Naive thymus-derived CD8-positive, alpha-beta T cell (primary cell): ENCODE measurements around the gene ZBTB39. TPM values are rescaled to one million over a fixed set of nuclear protein-coding genes. Genes with fewer than 3 reads are reported as not detected.

Source experiments
- ATAC-seq, 2 donors: fragments of 150-1000 bp; cut with Tn5 transposase in 1 of 2; sonication (Bioruptor Pico), chemical (Tn5 transposase) in 1 of 2; 1 replicate in 1 of 2; 2 replicates in 1 of 2; pipeline ENCODE4 v1.10.0; 2021; ENCODE audit warnings: mild to moderate bottlenecking in 2 of 2, moderate library complexity in 2 of 2
- POLR2A ChIA-PET: fragments of 350-600 bp; sonication (Branson Sonifier 250); formaldehyde crosslinking; loops from one replicate; lab custom pipeline; 2021; ENCODE audit warnings: antibody characterized with exemption; lab: Charles Lee
- DNase-seq, 10 donors: peaks; one replicate each; pipeline versions ENCODE4 v3.0.0 to v3.0.0-alpha.2; 2020 to 2022
- H3K27ac Mint-ChIP-seq, 10 donors: one replicate each; pipeline ENCODE4 v1.8.0; 2020 to 2022; ENCODE audit warnings: mild to moderate bottlenecking in 10 of 10, mixed read lengths in 10 of 10, moderate library complexity in 4 of 10, inconsistent platforms in 1 of 10
- H3K27me3 Mint-ChIP-seq, 5 donors: one replicate each; pipeline ENCODE4 v1.8.0; 2021 to 2022; ENCODE audit warnings: mixed read lengths in 5 of 5
- H3K36me3 Mint-ChIP-seq, 3 donors: one replicate each; pipeline ENCODE4 v1.8.0; 2020 to 2022; ENCODE audit warnings: mixed read lengths in 3 of 3, mild to moderate bottlenecking in 2 of 3, inconsistent platforms in 1 of 3
- H3K4me1 Mint-ChIP-seq, 4 donors: one replicate each; pipeline ENCODE4 v1.8.0; 2021 to 2022; ENCODE audit warnings: mixed read lengths in 4 of 4
- H3K4me3 Mint-ChIP-seq, 10 donors: one replicate each; pipeline ENCODE4 v1.8.0; 2020 to 2022; ENCODE audit warnings: mild to moderate bottlenecking in 10 of 10, mixed read lengths in 10 of 10, moderate library complexity in 6 of 10, inconsistent platforms in 1 of 10
- H3K9me3 Mint-ChIP-seq, 9 donors: one replicate each; pipeline ENCODE4 v1.8.0; 2020 to 2022; ENCODE audit warnings: mixed read lengths in 9 of 9, mild to moderate bottlenecking in 3 of 9, inconsistent platforms in 1 of 9, moderate library complexity in 1 of 9
- polyA plus RNA-seq, 3 donors: library from polyadenylated mRNA; unstranded; fragments of 300-500 nt; fragmentation: Illumina TruSeq; gene quantifications; one replicate each; pipeline ENCODE4 v1.2.3, GENCODE V29; 2021
- total RNA-seq, 8 experiments: library from RNA in 2 of 8; stranded (reverse) in 2 of 8; gene quantifications; one replicate each; pipeline ENCODE4 v1.2.3 and lab custom pipeline; 2021 to 2026

The ZBTB39 gene
- total and polyA plus RNA-seq, 5 experiments from 2014 or later: 1.7 to 11.2 (median 2.8) TPM

DNA sequence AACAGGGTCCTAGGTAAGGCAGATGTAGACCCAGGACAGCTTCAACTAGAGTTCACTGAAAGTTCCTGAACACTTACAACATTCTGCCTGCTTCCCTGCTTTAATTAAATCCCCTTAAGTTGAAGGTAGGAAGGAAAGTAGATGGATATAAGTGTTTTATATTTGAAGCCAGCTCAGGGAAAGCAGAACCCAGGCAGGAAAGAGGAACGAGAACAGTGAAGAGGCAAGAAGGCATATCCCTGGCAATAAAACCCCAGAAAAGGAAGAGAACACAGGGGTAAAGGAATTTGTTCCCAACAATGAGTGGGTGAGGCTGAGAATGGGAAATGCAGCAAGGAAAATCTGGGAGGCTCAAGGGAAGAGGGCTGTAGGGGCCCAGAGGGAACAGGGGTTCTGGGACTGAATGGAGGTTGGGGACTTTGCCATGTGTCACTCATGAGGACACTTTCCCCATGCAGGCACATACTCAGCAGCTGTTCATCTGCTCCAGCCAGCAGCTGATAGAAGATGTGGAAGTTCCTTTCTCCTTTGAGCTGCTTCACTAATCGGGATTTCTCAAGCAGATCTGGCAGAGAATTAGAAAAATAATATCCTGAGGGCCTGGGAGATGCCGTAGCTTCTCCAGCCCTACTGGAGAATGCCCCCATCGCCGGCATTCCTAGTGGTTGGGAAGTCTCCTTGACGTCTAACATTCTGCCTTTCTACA lies 39.9 kb upstream of the ZBTB39 start:
- peak overlapping the region in 7 of 10 donors; percentile 4 to 89 (median 45) for H3K27ac Mint-ChIP-seq
- H3K9me3 Mint-ChIP-seq: no peaks in the 10 kb centered on the region
- no peaks in the 10 kb centered on the region for H3K36me3 Mint-ChIP-seq
- peaks cover 0 to 3% (median 2%) of the 10 kb centered on the region in 5 donors for H3K27me3 Mint-ChIP-seq
- H3K4me3 Mint-ChIP-seq: peak overlapping the region in 8 of 10 donors; percentile 20 to 68 (median 60)
- POLR2A ChIA-PET: interaction anchor here (1.1 to 2.4 kb wide), 2 partner anchors 9 to 66 kb away, joined by 3 to 10 read pairs; partner anchors contain the start of gene STAT6
- no peak for DNase-seq
- ATAC-seq: no peak
- peaks cover 22 to 31% (median 28%) of the 10 kb centered on the region in 4 donors for H3K4me1 Mint-ChIP-seq

DNA sequence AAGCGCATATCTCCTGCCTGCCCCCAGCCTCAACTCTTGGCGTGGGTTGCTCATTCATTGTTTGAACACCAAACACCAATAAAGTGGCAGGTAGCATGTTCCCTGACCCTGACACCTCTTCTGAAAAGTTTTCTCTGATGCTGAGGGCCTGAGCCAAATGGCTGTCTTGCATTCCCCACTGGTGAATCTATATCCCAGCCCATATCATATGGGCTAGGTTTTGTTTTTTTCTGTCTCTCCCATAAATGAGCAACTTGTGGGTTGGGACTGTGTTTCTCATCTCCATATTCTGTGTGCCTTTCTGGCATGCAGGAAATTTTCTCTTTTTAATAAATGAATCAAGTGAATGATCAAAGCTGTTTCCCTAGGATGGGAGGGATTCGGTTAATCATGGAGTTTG lies 38.5 kb upstream of the ZBTB39 start:
- no peak for DNase-seq
- Mint-ChIP-seq H3K4me3 (no peak overlapping the region), H3K27ac (no peak overlapping the region), H3K36me3 (no peaks in the 10 kb centered on the region), H3K4me1 (peaks cover 22 to 31% (median 29%) of the 10 kb centered on the region in 4 donors), H3K27me3 (peaks cover 0 to 3% (median 2%) of the 10 kb centered on the region in 5 donors), H3K9me3 (no peaks in the 10 kb centered on the region)
- POLR2A ChIA-PET: no interaction called here
- ATAC-seq: no peak

DNA sequence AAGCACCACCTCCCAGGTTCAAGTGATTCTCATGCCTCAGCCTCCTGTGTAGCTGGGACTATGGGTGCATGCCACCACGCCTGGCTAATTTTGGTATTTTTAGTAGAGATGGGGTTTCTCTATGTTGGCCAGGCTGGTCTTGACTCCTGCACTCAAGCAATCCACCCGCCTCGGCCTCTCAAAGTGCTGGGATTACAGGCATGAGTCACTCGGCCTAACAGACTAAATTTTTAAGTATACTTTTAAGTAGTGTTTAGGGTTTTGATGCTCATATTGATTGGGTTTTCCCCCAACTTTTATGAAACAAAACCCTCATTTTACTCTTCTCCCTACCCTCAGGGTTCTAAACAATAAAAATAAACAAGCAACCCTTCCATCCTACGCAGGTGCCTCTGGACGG lies 38.1 kb upstream of the ZBTB39 start:
- ATAC-seq: no peak
- Mint-ChIP-seq H3K27me3 (peaks cover 0 to 3% (median 1%) of the 10 kb centered on the region in 5 donors), H3K27ac (no peak overlapping the region), H3K4me1 (peaks cover 22 to 31% (median 29%) of the 10 kb centered on the region in 4 donors), H3K36me3 (no peaks in the 10 kb centered on the region), H3K4me3 (no peak overlapping the region), H3K9me3 (no peaks in the 10 kb centered on the region)
- POLR2A ChIA-PET: no interaction called here
- no peak for DNase-seq

DNA sequence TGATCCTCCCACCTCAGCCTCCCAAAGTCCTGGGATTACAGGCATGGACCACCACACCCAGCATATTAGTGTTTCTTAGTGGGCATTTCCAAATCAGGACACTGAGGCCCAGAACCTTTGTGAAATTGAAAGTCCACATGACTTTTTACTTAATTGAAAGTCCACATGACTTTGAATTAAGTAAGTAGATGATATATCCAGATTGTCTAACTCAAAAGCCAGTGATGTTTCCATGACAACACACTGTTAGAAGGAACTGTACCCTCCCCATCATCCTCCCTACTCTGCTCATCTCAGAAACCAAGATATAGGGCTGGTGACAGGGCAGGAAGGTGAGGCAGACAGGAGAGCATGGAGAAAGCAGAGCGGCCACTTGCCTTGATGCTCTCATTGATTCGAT lies 36.3 kb upstream of the ZBTB39 start:
- Mint-ChIP-seq H3K4me3 (no peak overlapping the region), H3K4me1 (peaks cover 19 to 27% (median 21%) of the 10 kb centered on the region in 4 donors), H3K27ac (no peak overlapping the region), H3K9me3 (no peaks in the 10 kb centered on the region), H3K27me3 (peaks cover 0 to 3% (median 1%) of the 10 kb centered on the region in 5 donors), H3K36me3 (no peaks in the 10 kb centered on the region)
- POLR2A ChIA-PET: no interaction called here
- DNase-seq (no peak), ATAC-seq (no peak)

DNA sequence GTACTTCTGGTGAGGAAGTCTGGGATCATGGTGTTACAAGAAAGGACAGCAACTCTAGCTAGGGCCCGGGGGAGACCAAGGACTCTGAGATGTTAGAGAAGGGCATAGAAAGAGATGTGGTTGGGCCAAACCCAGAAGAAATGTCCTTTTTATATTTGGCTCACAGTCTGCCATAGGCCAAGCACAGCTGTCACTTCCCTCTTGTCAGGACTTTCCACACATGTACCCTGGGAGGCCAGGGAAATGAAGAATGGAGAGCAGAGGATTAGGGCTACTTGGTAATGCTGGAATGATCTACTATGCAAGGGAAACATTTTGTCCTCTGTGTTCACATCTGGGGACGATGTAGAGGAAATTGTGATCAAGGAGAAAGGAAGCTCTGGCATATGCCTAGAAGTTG lies 34.4 kb upstream of the ZBTB39 start:
- Mint-ChIP-seq H3K27me3 (peaks cover 0 to 3% (median 0%) of the 10 kb centered on the region in 5 donors), H3K9me3 (no peaks in the 10 kb centered on the region), H3K27ac (peak overlapping the region in 1 of 10 donors; percentile 58), H3K4me1 (peaks cover 2 to 7% (median 2%) of the 10 kb centered on the region in 4 donors), H3K4me3 (no peak overlapping the region), H3K36me3 (no peaks in the 10 kb centered on the region)
- ATAC-seq (no peak), DNase-seq (no peak)
- POLR2A ChIA-PET: interaction anchor here (0.6 to 1.8 kb wide), 2 partner anchors 13 to 892 kb away, joined by 5 read pairs; no protein-coding TSS in a partner anchor

DNA sequence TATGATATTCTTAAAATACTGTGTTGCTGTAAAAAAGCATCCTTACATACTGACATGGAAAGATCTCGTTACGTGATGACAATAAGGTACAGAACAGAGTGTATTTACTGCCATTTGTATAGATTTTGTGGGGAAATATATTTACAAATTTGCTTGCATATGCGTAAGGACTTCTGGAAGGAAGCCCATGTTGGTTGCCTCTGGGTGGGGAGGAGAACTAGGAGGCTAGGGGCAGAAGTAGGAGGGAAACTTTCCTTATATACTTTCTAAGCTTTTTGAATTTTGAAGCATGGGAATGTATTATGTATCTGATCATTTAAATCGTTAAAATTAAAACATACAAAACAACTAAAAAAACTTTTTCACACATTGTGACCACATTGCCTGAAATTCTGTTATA lies 33.9 kb upstream of the ZBTB39 start:
- POLR2A ChIA-PET: interaction anchor here (0.6 to 1.8 kb wide), 2 partner anchors 12 to 893 kb away, joined by 5 read pairs; no protein-coding TSS in a partner anchor
- peaks cover 0 to 3% (median 0%) of the 10 kb centered on the region in 5 donors for H3K27me3 Mint-ChIP-seq
- peaks cover under 1 to 2% (median 2%) of the 10 kb centered on the region in 4 donors for H3K4me1 Mint-ChIP-seq
- H3K9me3 Mint-ChIP-seq: no peaks in the 10 kb centered on the region
- no peak for DNase-seq
- H3K27ac Mint-ChIP-seq: no peak overlapping the region
- no peaks in the 10 kb centered on the region for H3K36me3 Mint-ChIP-seq
- no peak overlapping the region for H3K4me3 Mint-ChIP-seq
- no peak for ATAC-seq

DNA sequence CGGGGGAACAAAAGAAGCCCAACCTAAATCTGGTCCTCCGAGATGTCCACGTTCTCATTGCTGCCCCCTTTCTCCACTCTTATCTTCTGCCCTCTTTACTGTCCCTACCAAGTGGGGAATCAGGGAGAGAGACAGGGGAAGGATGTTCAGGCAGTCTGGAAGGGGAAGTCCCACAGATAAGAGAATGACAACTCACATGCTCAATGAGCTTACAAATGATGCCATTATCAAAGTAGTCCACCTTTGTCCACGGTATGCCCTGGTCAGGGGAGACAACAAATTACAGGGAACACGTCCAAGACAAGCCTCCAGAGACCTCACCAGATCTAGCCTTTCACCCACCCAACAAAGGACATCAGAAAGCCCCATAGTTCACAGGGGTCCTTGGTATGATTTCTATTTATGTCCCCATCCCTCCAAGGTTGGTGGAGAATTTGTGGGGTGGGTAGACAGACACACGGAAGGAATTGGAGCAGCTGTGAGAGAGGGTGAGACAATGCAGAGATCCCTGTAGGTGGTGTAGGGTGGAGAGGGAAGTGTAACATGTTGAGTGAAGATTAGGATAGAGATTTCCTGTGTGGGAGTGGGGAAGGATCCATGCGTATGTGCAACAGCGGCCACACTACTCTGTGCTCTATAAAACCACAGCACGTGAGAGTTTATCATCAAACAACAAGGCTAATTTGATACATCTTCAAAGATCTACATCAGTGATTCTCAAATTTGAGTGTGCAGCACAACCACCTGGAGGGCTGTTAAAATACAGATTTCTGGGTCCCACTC lies 32.9 kb upstream of the ZBTB39 start:
- Mint-ChIP-seq H3K27me3 (peaks cover 0 to 3% (median 0%) of the 10 kb centered on the region in 5 donors), H3K9me3 (no peaks in the 10 kb centered on the region), H3K27ac (peak overlapping the region in 2 of 10 donors; percentile 3 to 60), H3K4me1 (peaks cover 0 to 2% (median under 1%) of the 10 kb centered on the region in 4 donors), H3K36me3 (no peaks in the 10 kb centered on the region), H3K4me3 (no peak overlapping the region)
- ATAC-seq (no peak), DNase-seq (no peak)
- POLR2A ChIA-PET: interaction anchor here (0.6 kb wide), 1 partner anchor 21 kb away, joined by 8 read pairs; no protein-coding TSS in a partner anchor

DNA sequence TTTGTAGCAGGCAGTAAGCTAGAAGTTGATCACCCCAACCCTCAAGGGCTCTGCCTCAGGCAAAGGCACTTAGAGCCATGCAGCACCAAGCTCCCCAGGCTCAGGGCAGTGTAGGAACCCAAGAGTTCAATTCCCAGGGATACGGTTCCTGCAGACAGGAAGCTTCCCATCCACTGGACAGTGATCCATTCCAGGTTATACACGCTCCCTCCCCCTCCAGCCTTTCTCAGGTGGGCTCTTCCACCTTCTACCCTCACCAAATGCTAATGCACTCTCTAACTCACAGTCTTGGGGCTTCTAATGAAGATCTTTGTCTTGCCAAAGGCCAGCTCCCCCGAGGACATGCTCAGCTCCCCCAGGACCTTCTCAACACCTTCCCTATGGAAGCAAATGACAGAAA lies 30.9 kb upstream of the ZBTB39 start:
- Mint-ChIP-seq H3K36me3 (no peaks in the 10 kb centered on the region), H3K4me1 (peaks cover 0 to 2% (median 1%) of the 10 kb centered on the region in 4 donors), H3K27ac (peak overlapping the region in 1 of 10 donors; percentile 18), H3K4me3 (no peak overlapping the region), H3K27me3 (peaks cover 0 to 3% (median 0%) of the 10 kb centered on the region in 5 donors), H3K9me3 (no peaks in the 10 kb centered on the region)
- POLR2A ChIA-PET: interaction anchor here (0.9 to 1.0 kb wide), 2 partner anchors 10 kb away, joined by 3 read pairs; no protein-coding TSS in a partner anchor
- DNase-seq (peak in 1 of 10 donors; percentile 8), ATAC-seq (no peak)

DNA sequence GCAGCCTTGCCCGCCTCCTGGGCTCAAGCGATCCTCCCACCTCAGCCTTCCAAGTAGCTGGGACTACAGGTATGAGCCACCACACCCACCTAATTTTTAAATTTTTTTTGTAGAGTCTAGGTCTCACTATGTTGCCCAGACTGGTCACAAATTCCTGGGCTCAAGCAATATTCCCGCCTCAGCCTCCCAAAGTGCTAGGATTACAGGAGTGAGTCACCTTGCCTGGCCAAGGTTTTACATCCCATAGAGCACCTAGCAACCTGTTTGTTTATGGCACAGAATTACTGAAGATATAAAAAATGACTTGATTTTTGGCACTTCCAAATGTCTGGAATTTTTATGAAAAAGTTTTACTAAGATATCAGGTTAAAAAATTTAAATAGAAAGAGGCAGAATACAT lies 27.1 kb upstream of the ZBTB39 start:
- no peaks in the 10 kb centered on the region for H3K9me3 Mint-ChIP-seq
- DNase-seq: no peak
- H3K36me3 Mint-ChIP-seq: no peaks in the 10 kb centered on the region
- peaks cover 16 to 21% (median 19%) of the 10 kb centered on the region in 4 donors for H3K4me1 Mint-ChIP-seq
- no peak overlapping the region for H3K27ac Mint-ChIP-seq
- no peak overlapping the region for H3K4me3 Mint-ChIP-seq
- H3K27me3 Mint-ChIP-seq: no peaks in the 10 kb centered on the region
- ATAC-seq: no peak
- POLR2A ChIA-PET: no interaction called here

DNA sequence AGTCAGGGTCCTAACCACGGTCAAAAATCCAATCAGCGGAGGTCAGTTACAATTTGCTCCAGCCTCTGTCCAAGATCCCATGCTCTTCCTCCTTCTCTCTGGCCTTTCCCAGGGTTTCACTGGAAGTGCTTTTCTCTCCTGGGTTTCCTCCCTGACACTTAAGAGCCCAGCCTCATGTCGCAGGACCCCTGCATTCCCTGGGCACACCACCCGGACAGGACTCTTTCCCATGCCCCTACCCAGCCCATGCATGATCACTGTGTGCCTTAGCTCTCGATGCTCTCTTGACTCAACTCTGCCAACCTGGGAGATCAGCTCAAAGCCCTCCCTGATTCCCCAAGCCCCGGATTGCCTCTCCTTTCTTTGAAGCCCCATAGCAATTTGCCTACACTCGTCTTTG lies 25.4 kb upstream of the ZBTB39 start:
- Mint-ChIP-seq H3K4me1 (peaks cover 25 to 33% (median 32%) of the 10 kb centered on the region in 4 donors), H3K9me3 (no peaks in the 10 kb centered on the region), H3K27me3 (no peaks in the 10 kb centered on the region), H3K36me3 (no peaks in the 10 kb centered on the region), H3K4me3 (peak overlapping the region in 1 of 10 donors; percentile 12), H3K27ac (peak overlapping the region in 5 of 10 donors; percentile 6 to 77 (median 31))
- POLR2A ChIA-PET: interaction anchor here (0.5 to 1.3 kb wide), 3 partner anchors 14 to 104 kb away, joined by 3 to 4 read pairs (median 3); no protein-coding TSS in a partner anchor
- ATAC-seq (no peak), DNase-seq (peak in 1 of 10 donors; percentile 36)

DNA sequence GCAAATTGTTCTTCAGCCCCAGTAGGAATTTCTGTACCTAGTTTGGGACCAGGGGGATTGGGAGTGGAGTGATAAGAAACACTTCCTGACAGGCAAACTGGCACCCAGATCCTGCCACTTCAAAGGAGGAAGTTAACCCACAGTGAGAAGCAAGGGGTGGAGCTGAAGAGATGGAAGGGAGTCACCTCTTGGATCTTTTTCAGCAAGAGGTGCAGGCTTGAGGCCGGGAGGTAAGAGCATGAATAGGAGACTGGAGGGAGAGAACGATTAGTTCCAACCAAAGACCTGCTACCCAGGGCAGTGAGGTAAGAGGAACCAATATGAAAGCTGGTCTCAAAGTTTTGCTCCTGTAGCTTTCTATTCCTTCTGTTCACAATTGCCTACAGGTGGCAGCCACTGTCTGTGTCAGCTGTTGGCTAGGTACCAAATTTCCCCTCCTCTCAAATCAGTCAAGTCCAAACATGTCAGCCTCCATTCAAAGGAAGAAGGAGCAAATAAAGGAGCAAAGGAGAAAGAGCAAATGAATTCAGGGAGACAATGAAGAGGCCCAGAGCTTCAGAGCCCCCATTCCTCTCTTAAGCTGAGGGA lies 24.9 kb upstream of the ZBTB39 start:
- Mint-ChIP-seq H3K9me3 (no peaks in the 10 kb centered on the region), H3K27me3 (no peaks in the 10 kb centered on the region), H3K27ac (peak overlapping the region in 7 of 10 donors; percentile 23 to 77 (median 50)), H3K36me3 (no peaks in the 10 kb centered on the region), H3K4me1 (peaks cover 31 to 39% (median 38%) of the 10 kb centered on the region in 4 donors), H3K4me3 (peak overlapping the region in 7 of 10 donors; percentile 22 to 61 (median 46))
- POLR2A ChIA-PET: interaction anchor here (0.5 to 1.3 kb wide), 2 partner anchors 19 to 104 kb away, joined by 3 to 4 read pairs; no protein-coding TSS in a partner anchor
- ATAC-seq: peak; percentile 69 to 72
- peak in 4 of 10 donors; percentile 9 to 59 (median 28) for DNase-seq

DNA sequence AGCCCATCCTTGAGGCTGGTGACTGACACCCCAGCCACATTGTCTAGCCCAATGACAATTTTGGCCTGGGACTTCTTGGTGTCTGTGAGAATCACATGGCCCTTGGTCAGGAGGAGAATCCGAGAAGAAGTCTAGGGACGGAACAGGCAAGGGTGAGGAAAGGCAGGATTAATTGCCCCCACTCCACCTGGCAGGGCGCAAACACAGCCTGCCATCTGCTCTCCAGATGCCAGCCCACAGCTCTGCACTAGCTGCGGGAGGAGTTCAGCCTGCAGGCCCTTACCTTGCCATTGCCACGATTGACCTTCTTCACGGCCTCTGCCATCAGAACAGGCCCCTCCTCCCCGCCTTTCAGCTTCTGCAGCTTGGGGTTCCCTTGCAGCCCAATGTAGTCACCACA lies 23.1 kb upstream of the ZBTB39 start:
- POLR2A ChIA-PET: interaction anchor here (1.3 kb wide), 1 partner anchor 18 kb away, joined by 3 read pairs; no protein-coding TSS in a partner anchor
- peaks cover 32 to 42% (median 41%) of the 10 kb centered on the region in 4 donors for H3K4me1 Mint-ChIP-seq
- H3K27me3 Mint-ChIP-seq: no peaks in the 10 kb centered on the region
- H3K9me3 Mint-ChIP-seq: no peaks in the 10 kb centered on the region
- H3K27ac Mint-ChIP-seq: peak overlapping the region in 2 of 10 donors; percentile 25 to 39
- H3K4me3 Mint-ChIP-seq: no peak overlapping the region
- peak in 1 of 10 donors; percentile 53 for DNase-seq
- H3K36me3 Mint-ChIP-seq: no peaks in the 10 kb centered on the region
- ATAC-seq: no peak
